HG03280 (cell line): ENCODE data around the gene NECAB3.
"Not testable (repeated sequence)": the region's sequence is repeated elsewhere in the genome, so short reads cannot be mapped to it uniquely, and the experiment has no call there.

Experiments
- ATAC-seq: cut with Tn5 transposase; IDR thresholded peaks from one replicate; pipeline ENCODE4 v1.9.1; 2021; ENCODE audit warnings: mild to moderate bottlenecking, moderate library complexity; ENCODE audit not compliant: unreplicated experiment

Gene NECAB3, protein sequence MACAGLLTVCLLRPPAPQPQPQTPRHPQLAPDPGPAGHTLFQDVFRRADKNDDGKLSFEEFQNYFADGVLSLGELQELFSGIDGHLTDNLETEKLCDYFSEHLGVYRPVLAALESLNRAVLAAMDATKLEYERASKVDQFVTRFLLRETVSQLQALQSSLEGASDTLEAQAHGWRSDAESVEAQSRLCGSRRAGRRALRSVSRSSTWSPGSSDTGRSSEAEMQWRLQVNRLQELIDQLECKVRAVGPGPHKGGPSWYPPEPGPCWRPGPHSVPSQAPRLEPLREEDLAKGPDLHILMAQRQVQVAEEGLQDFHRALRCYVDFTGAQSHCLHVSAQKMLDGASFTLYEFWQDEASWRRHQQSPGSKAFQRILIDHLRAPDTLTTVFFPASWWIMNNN

GRCh38 chr20:33674294-33675135 lies at the start of gene NECAB3:
TSS of gene NECAB3 (minus strand) at chr20:33674428. CDS start at chr20:33674352, 76 bp downstream.
- ATAC-seq, result peak; percentile 77

DNA sequence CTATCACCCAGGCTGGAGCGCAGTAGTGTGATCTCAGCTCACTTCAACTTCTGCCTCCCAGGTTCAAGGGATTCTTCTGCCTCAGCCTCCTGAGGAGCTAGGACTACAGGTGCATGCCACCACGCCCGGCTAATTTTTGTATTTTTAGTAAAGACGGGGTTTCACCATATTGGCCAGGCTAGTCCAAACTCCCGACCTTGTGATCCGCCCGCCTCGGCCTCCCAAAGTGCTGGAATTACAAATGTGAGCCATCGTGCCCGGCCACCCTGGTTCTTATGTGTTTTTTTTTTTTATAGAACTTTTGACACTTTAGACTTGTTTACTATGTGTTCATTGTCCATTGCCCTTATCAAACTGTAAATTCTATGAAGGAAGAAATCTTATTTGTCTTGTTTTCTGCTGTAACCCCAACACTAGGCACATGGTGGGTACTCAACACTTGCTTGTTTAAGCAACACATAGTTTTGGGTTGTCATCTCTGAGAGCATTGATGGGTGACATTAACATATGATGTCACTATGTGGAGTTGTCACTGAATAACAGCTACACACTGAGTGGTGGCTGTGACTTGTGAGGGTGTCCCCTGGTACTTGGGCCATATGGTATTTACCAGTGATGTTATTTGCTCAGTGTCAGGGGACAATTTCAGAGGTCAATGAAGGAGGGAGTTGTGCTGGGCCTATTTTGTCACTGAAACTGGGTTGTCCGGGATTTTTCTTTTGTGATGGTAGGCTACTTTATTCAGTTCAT lies 47.3 kb upstream of the NECAB3 start:
- no peak for ATAC-seq

DNA sequence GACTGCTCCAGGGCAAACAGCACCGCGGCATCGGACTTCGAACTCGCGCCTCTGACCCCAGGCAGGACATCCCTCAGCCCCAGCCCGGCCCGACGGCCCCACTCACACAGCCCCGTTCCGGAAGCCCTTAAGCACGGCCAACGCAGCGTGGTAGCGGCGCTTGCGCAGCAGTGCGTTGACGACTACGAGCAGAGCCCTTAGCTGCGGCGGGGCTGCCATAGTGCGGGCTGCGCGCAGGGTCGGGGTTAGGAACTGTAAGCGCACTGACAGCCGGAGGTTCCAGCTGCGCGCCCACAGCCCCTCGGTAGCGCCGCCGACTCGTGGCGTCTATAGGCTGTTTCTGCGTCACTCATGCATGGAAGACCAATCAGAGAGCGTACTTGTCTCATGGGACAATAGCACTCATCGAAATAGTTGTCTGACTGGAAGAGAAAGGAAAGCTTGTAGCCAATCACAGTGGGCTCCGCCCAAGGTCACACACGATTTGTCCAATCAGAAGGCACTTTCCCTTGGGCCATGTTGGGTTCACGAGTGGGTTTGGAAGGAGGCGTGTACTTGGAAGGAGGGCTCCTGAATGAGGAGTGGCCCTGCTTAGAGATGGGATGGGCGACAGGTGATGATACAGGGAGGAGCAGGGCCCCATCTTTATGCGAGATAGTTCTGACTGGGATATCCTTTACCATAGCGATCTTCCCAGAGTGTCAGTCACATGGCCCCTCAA lies 45.9 kb upstream of the NECAB3 start, which contains the start of gene PXMP4:
Gene PXMP4 (minus strand): TSS at position 322 of the 721 bp plus-strand sequence. CDS start 103 bp downstream, at position 219.
- peak; percentile 95 for ATAC-seq

DNA sequence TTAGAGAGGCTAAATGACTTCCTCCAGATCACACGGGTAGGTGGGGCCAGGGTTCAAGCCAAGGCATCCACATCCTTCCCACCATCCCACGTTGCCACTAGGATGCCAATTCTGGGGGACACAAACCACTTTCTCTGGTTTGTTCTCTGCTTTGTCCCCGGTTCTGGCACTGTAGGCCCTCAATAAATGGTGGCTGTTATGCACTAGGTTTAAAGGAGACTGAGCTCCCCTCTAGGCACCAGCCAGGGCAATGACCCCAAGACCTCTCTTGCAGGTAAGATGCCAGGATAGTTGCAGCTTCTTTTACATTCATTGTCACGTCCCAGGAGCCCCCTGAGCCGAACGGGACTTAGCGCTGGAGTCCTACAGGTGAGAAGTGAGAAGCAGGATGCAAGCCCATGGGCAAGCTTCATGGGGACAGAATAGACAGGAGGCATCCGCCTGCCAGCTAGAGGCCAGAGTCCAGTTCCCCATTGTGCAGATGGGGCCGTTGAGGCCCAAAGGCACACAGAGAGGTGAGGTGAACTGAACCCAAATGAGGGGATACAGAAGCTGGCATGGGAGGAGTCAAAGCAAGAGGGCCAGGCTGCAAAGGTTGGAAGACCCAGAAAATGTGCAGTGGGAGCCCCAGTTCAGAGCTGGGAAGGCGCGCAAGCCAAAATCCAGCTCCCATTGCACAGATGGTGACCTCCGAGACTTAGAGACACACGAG lies 45.2 kb upstream of the NECAB3 start:
- ATAC-seq, result peak; percentile 1

- no peak for ATAC-seq
These were observed 42.3 kb upstream of the NECAB3 start for GRCh38 chr20:33716498-33716897.

DNA sequence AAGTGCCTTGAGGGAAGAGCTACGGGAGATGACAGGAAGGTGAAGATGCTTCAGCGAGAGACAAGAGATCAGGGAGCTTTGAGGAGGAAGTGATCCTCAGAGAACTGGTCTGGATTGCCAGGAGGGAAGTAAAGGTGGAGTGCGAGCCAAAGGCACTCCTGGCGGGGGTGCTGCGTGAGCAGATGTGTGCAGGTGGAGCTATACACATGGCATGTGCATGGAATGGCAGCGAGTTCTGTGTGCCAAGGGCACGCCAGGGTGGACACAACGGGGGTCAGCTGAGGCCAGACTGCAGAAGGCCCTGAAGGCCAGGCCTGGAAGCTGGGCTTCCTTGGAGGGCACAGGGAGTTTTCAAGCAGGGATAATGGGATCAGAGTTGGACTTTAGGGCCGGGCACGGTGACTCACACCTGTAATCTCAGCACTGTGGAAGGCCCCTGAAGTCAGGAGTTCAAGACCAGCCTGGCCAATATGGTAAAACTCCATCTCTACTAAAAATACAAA lies 39.7 kb upstream of the NECAB3 start:
- ATAC-seq, result no peak

- ATAC-seq, result no peak
These were observed 37.2 kb upstream of the NECAB3 start for GRCh38 chr20:33711446-33711738.

- no peak for ATAC-seq
These were observed 36.6 kb upstream of the NECAB3 start for GRCh38 chr20:33710681-33711445.

DNA sequence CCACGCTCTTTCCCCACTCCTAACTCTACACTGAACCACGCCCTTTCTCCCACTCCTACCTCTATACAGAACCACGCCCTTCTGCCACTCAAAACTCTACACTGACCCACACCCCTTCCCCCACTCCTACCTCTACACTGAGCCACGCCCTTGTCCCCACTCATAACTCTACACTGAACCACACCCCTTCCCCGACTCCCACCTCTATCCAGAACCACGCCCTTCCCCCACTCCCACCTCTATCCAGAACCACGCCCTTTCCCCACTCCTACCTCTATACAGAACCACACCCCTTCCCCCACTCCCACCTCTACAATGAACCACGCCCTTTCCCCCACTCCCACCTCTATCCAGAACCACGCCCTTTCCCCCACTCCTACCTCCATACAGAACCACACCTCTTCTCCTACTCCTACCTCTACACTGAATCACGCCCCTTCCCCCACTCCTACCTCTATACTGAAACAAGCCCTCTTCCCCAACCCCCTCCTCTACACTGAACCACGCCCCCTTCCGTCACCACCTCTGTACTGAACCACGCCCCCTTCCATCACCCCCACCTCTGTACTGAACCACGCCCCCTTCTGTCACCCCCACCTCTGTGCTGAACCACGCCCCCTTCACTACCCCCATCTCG lies 35.8 kb upstream of the NECAB3 start:
- no peak for ATAC-seq

GRCh38 chr20:33709398-33709797 lies 35.2 kb upstream of the NECAB3 start:
- no peak for ATAC-seq

DNA sequence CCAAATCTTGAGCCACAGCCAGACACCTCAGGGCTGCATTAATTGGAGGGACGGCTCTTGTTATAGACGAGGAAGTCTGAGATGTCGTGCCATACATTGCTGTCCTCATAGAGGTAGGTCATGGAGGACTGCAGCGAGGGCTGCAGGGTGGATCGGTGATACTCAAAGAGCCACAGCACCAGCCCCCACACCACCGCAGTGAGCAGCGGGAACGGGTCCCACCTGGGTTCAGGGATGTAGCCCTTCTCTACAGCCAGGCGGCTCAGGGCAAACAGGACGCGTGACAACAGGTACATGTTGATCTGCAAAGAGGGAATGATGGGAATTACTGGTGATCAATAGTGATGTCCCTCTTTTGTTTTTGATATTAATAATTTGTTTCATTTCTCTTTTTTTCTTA lies 33.4 kb upstream of the NECAB3 start:
- ATAC-seq, result no peak

- no peak for ATAC-seq
These were observed 30.1 kb upstream of the NECAB3 start for GRCh38 chr20:33704197-33704924.

GRCh38 chr20:33703498-33704137 lies 29.4 kb upstream of the NECAB3 start:
- ATAC-seq, result no peak

DNA sequence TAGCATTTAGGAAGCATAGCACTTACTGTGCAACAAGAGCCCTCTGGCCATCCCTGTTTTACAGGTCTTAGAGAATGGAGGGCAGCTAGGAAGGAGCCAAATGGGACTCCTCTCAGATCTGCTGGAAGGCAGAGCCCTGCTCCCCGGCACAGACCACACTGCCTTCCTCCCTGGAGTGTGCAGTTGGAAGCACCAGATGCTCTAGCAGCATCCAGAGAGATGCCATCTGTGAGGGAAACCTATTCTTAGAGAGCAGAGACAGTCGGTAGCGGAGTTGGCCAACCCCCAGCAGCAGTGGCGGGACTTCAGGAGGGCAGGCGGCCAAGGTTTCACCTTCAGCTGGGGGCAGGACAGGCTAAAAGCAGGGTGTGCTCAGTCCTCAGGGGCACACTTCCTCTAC lies 28.6 kb upstream of the NECAB3 start:
- no peak for ATAC-seq

GRCh38 chr20:33701629-33702450 lies 27.6 kb upstream of the NECAB3 start:
- no peak for ATAC-seq

- ATAC-seq, result not testable (repeated sequence)
These were observed 26.6 kb upstream of the NECAB3 start for GRCh38 chr20:33700696-33701441.
